ENCODE data around the gene EXOC3. TPM values are rescaled to one million over a fixed set of nuclear protein-coding genes. Genes with fewer than 3 reads are reported as not detected.

The EXOC3 gene
- total RNA-seq, 1 experiment from 2014 or later, result 52.4 TPM

Other genes starting within 250 kb of the EXOC3 start
- gene CCDC127, start 225.0 kb upstream of the EXOC3 start, total RNA-seq (2021; ENCODE audit: unreplicated experiment), result 5.1 TPM
- 134 TPM for gene SDHA, start 224.9 kb upstream of the EXOC3 start, total RNA-seq (2021; ENCODE audit: unreplicated experiment)
- gene PDCD6, start 171.5 kb upstream of the EXOC3 start, total RNA-seq (2021; ENCODE audit: unreplicated experiment), result 107 TPM
- 12.7 TPM for gene AHRR, start 121.5 kb upstream of the EXOC3 start, total RNA-seq (2021; ENCODE audit: unreplicated experiment)
- gene SLC9A3, start 81.3 kb downstream of the EXOC3 start, total RNA-seq (2021; ENCODE audit: unreplicated experiment), result 1.5 TPM
- gene CEP72, start 169.2 kb downstream of the EXOC3 start, total RNA-seq (2021; ENCODE audit: unreplicated experiment), result 25.6 TPM